ENCODE measurements around the gene ERF. TPM values are rescaled to one million over a fixed set of nuclear protein-coding genes. Genes with fewer than 3 reads are reported as not detected.
A peak's percentile ranks its signal among the peaks of the same experiment; 100 is the strongest.

The ERF gene
- total RNA-seq, 1 experiment from 2014 or later, result 96.1 TPM

- TF ChIP-seq CTCF (IDR thresholded peaks at IDR 0.05 in 2 of 3, conservative IDR thresholded peaks at IDR 0.05 in 1 of 3; ENCODE audit: borderline replicate concordance in 1 of 3, insufficient read depth in 1 of 3, low read depth in 2 of 3, low read length in 2 of 3) (no peak), CBX3 (IDR thresholded peaks at IDR 0.05; ENCODE audit: low read depth) (no peak), POLR2AphosphoS5 (IDR thresholded peaks at IDR 0.05; ENCODE audit: low read depth, low read length) (no peak), ATF3 (IDR thresholded peaks at IDR 0.05) (no peak), YY1 (IDR thresholded peaks at IDR 0.05; ENCODE audit: extremely low read depth, insufficient replicate concordance, low read depth, low read length) (no peak), FOSL1 (IDR thresholded peaks at IDR 0.05; ENCODE audit: low read depth) (no peak), TCF7L2 (IDR thresholded peaks at IDR 0.05; ENCODE audit: borderline replicate concordance, extremely low read depth, insufficient read depth, insufficient read length) (no peak)
Observed at GRCh38 chr19:42284591-42285341, 29.8 kb upstream of the ERF start (continued).

- Histone ChIP-seq H3K79me2 (ENCODE audit: insufficient read depth, low read length) (peaks cover 18% of the 10 kb centered on the region; the same call in 1 of the 2 replicates), H3K27me3 (ENCODE audit: insufficient read depth, low read length) (no peaks in the 10 kb centered on the region), H4K20me1 (ENCODE audit: insufficient read depth) (no peaks in the 10 kb centered on the region), H3K27ac (ENCODE audit: low read depth, low read length) (peak overlapping the region; percentile 82), H3K9ac (ENCODE audit: low read length) (peak overlapping the region; percentile 46; the same call in 1 of the 2 replicates), H3K9me3 (ENCODE audit: control insufficient read depth in 1 of 2, insufficient read depth in 1 of 2, low read depth in 1 of 2, low read length in 2 of 2) (no peaks in the 10 kb centered on the region), H2AFZ (ENCODE audit: low read depth, low read length, poor library complexity, severe bottlenecking) (no peak overlapping the region), H3K4me1 (ENCODE audit: control insufficient read depth in 1 of 2, insufficient read depth in 2 of 2, low read length in 2 of 2) (peaks cover 34 to 62% of the 10 kb centered on the region in 2 experiments), H3K36me3 (ENCODE audit: control insufficient read depth in 1 of 2, insufficient read depth in 2 of 2, low read length in 2 of 2) (peaks cover 9 to 10% of the 10 kb centered on the region in 2 experiments), H3K4me3 (replicated peaks in 1 of 2; ENCODE audit: low read depth in 1 of 2, low read length in 2 of 2) (peak overlapping the region; percentile 17 to 32; a peak in 2 of 4 replicates), H3K4me2 (ENCODE audit: low read length) (peak overlapping the region; percentile 22; the same call in 1 of the 2 replicates), H3K9me2 (ENCODE audit: insufficient read depth) (no peaks in the 10 kb centered on the region)
- POLR2A ChIA-PET, result no interaction called here
- intact Hi-C loops (cut with micrococcal nuclease), result no loop called here
- no TSS peak for BruUV-seq (replicated peaks)
- RAD21 ChIA-PET (ENCODE audit: low non-redundant PET in 1 of 2, low total read pairs in 2 of 2, uncharacterized antibody in 2 of 2, unreplicated experiment in 2 of 2), result interaction anchor here in 1 of 2 experiments (0.6 kb wide), 1 partner anchor 39 kb away, joined by 5 read pairs; no protein-coding TSS in a partner anchor
- ATAC-seq (peak; percentile 40), DNase-seq (ENCODE audit: low read depth, low spot score) (no peak)
- CTCF ChIA-PET, result interaction anchor here (1.0 to 1.5 kb wide), 2 partner anchors 9 to 38 kb away, joined by 3 read pairs; no protein-coding TSS in a partner anchor
- peak; percentile 7 for TF ChIP-seq POLR2A (IDR thresholded peaks at IDR 0.05; ENCODE audit: borderline replicate concordance, extremely low read depth, insufficient read depth, insufficient read length)
- TF ChIP-seq CBX3 (IDR thresholded peaks at IDR 0.05; ENCODE audit: low read depth), result no peak
Observed at GRCh38 chr19:42284066-42284501, 29.2 kb upstream of the ERF start.
